ENCODE results near the gene LRRFIP1. TPM values are rescaled to one million over a fixed set of nuclear protein-coding genes. Genes with fewer than 3 reads are reported as not detected.

The LRRFIP1 gene
- total and polyA plus RNA-seq, 9 of the 15 experiments (the other 6 are each of a cell fraction or from before 2014, with no cell fraction given), result 13.1 to 45.2 (median 31.3) TPM

GRCh38 chr2:237669628-237670392, 42.4 kb downstream of the LRRFIP1 start (continued):
- TF ChIP-seq EGR1 (conservative IDR thresholded peaks at IDR 0.05) (no peak), GABPA (tag; conservative IDR thresholded peaks at IDR 0.05; ENCODE audit: low read depth) (0 out of 2 replicates have a peak, but pooled peaks have one; percentile 26), ELK3 (CRISPR knock-in tag; IDR thresholded peaks at IDR 0.05) (no peak), MYBL2 (IDR thresholded peaks at IDR 0.05; ENCODE audit: low read depth) (no peak), MYBL2 (CRISPR knock-in tag; IDR thresholded peaks at IDR 0.05; ENCODE audit: borderline replicate concordance) (no peak), COPS2 (conservative IDR thresholded peaks at IDR 0.05) (no peak), ESRRB (CRISPR knock-in tag; IDR thresholded peaks at IDR 0.05; ENCODE audit: borderline replicate concordance) (no peak), L3MBTL2 (IDR thresholded peaks at IDR 0.05) (peak; percentile 59), REST (IDR thresholded peaks at IDR 0.05; ENCODE audit: borderline replicate concordance) (no peak), REST (CRISPR knock-in tag; IDR thresholded peaks at IDR 0.05; ENCODE audit: low read depth) (no peak), ATF6 (CRISPR knock-in tag; IDR thresholded peaks at IDR 0.05) (no peak)

Data from K562 (cell line).